K562 (cell line): Measurements from ENCODE around the gene ETV4. TPM values are rescaled to one million over a fixed set of nuclear protein-coding genes. Genes with fewer than 3 reads are reported as not detected.

ENCODE experiments used
- E2F6 ChIP-seq, 2 experiments: IDR thresholded peaks; 2 replicates each; pipeline ENCODE4 v1.6.1; 2011; ENCODE audit warnings: borderline replicate concordance in 1 of 2, control low read depth in 1 of 2, low read depth in 1 of 2, low read length in 1 of 2, mild to moderate bottlenecking in 1 of 2, mixed read lengths in 1 of 2, moderate library complexity in 1 of 2; ENCODE audit not compliant: insufficient read depth in 1 of 2, insufficient read length in 1 of 2, poor library complexity in 1 of 2, severe bottlenecking in 1 of 2; ENCODE audit errors: extremely low read depth in 1 of 2
- FOSL1 ChIP-seq: fragments of 200-800 bp; sonication (Bioruptor generic); conservative IDR thresholded peaks from 2 replicates; pipeline ENCODE4 v1.6.1; 2016; ENCODE audit warnings: missing genetic modification characterization, missing compliant biosample characterization
- KAT8 ChIP-seq: fragments of 450-650 bp; IDR thresholded peaks from 2 replicates; pipeline ENCODE4 v1.6.1; 2016; ENCODE audit warnings: low read depth, mild to moderate bottlenecking
- KLF1 ChIP-seq: fragments of 450-650 bp; IDR thresholded peaks from 2 replicates; pipeline ENCODE4 v1.6.1; 2016; ENCODE audit warnings: missing genetic modification characterization, missing compliant biosample characterization
- POLR2AphosphoS5 ChIP-seq: IDR thresholded peaks from 2 replicates; pipeline ENCODE4 v1.6.1; 2011; ENCODE audit warnings: mild to moderate bottlenecking, low read depth, low read length, moderate library complexity; ENCODE audit not compliant: control insufficient read depth, insufficient read depth
- RBBP5 ChIP-seq: fragments of 200-600 bp; sonication (generic); IDR thresholded peaks from 2 replicates; pipeline ENCODE4 v1.6.1; 2012; ENCODE audit warnings: borderline replicate concordance, mild to moderate bottlenecking, low read length, control low read depth, inconsistent platforms; ENCODE audit not compliant: insufficient read depth, poor library complexity, severe bottlenecking
- SREBF1 ChIP-seq: fragments of 150-350 bp; IDR thresholded peaks from 2 replicates; pipeline ENCODE4 v1.6.1; 2014; ENCODE audit warnings: antibody characterized with exemption, low read depth, low read length, borderline replicate concordance
- TEAD1 ChIP-seq, 2 experiments: fragments of 450-650 bp in 1 of 2; sonication (generic) in 1 of 2; formaldehyde crosslinking; IDR thresholded peaks; 2 replicates each; pipeline versions ENCODE4 v1.4.0 to v1.8.0; 2020 to 2022; ENCODE audit warnings: mild to moderate bottlenecking in 2 of 2, missing genetic modification reagents in 1 of 2
- ZKSCAN3 ChIP-seq: fragments of 250-450 bp; sonication (Bioruptor Pico); IDR thresholded peaks from 2 replicates; pipeline ENCODE4 v1.4.0; 2020
- ZNF263 ChIP-seq: sonication (generic); formaldehyde crosslinking; IDR thresholded peaks from 2 replicates; pipeline ENCODE4 v1.8.0; 2022; ENCODE audit warnings: mild to moderate bottlenecking, missing genetic modification reagents, borderline replicate concordance
- polyA plus RNA-seq, 8 experiments: library from polyadenylated mRNA; depleted of rRNA in 4 of 8; stranded (reverse) in 5 of 8; unstranded in 3 of 8; fragments of >200 nt; fragmentation: Nextera tagmentation in 2 of 8; fragmentation: Illumina TruSeq in 1 of 8; extraction: Ambion mirVana in 2 of 8; extraction: Trizol in 1 of 8; gene quantifications; 2 replicates each; pipeline versions ENCODE4 v1.2.1 to v1.2.3, GENCODE V29; 2011 to 2014; ENCODE audit warnings: inconsistent platforms in 1 of 8, missing spikeins in 1 of 8
- total RNA-seq, 7 experiments: library from RNA; depleted of rRNA in 6 of 7; stranded (reverse); fragments of >200 nt in 6 of 7; fragmentation: Illumina TruSeq in 2 of 7; extraction: Trizol in 2 of 7; gene quantifications; 2 replicates each; pipeline versions ENCODE4 v1.2.1 to v1.2.3, GENCODE V29; 2011 to 2021; ENCODE audit warnings: low replicate concordance in 1 of 7
- TF ChIP-seq, protein P1 (sequence below): fragments of 450-650 bp; IDR thresholded peaks from 2 replicates; pipeline ENCODE4 v1.6.1; 2016; ENCODE audit warnings: mild to moderate bottlenecking, moderate library complexity

The ETV4 gene
- total and polyA plus RNA-seq, 9 of the 15 experiments (the other 6 are each of a cell fraction or from before 2014, with no cell fraction given): 5.5 to 66.3 (median 28.2) TPM

- TF ChIP-seq, protein P1, sequence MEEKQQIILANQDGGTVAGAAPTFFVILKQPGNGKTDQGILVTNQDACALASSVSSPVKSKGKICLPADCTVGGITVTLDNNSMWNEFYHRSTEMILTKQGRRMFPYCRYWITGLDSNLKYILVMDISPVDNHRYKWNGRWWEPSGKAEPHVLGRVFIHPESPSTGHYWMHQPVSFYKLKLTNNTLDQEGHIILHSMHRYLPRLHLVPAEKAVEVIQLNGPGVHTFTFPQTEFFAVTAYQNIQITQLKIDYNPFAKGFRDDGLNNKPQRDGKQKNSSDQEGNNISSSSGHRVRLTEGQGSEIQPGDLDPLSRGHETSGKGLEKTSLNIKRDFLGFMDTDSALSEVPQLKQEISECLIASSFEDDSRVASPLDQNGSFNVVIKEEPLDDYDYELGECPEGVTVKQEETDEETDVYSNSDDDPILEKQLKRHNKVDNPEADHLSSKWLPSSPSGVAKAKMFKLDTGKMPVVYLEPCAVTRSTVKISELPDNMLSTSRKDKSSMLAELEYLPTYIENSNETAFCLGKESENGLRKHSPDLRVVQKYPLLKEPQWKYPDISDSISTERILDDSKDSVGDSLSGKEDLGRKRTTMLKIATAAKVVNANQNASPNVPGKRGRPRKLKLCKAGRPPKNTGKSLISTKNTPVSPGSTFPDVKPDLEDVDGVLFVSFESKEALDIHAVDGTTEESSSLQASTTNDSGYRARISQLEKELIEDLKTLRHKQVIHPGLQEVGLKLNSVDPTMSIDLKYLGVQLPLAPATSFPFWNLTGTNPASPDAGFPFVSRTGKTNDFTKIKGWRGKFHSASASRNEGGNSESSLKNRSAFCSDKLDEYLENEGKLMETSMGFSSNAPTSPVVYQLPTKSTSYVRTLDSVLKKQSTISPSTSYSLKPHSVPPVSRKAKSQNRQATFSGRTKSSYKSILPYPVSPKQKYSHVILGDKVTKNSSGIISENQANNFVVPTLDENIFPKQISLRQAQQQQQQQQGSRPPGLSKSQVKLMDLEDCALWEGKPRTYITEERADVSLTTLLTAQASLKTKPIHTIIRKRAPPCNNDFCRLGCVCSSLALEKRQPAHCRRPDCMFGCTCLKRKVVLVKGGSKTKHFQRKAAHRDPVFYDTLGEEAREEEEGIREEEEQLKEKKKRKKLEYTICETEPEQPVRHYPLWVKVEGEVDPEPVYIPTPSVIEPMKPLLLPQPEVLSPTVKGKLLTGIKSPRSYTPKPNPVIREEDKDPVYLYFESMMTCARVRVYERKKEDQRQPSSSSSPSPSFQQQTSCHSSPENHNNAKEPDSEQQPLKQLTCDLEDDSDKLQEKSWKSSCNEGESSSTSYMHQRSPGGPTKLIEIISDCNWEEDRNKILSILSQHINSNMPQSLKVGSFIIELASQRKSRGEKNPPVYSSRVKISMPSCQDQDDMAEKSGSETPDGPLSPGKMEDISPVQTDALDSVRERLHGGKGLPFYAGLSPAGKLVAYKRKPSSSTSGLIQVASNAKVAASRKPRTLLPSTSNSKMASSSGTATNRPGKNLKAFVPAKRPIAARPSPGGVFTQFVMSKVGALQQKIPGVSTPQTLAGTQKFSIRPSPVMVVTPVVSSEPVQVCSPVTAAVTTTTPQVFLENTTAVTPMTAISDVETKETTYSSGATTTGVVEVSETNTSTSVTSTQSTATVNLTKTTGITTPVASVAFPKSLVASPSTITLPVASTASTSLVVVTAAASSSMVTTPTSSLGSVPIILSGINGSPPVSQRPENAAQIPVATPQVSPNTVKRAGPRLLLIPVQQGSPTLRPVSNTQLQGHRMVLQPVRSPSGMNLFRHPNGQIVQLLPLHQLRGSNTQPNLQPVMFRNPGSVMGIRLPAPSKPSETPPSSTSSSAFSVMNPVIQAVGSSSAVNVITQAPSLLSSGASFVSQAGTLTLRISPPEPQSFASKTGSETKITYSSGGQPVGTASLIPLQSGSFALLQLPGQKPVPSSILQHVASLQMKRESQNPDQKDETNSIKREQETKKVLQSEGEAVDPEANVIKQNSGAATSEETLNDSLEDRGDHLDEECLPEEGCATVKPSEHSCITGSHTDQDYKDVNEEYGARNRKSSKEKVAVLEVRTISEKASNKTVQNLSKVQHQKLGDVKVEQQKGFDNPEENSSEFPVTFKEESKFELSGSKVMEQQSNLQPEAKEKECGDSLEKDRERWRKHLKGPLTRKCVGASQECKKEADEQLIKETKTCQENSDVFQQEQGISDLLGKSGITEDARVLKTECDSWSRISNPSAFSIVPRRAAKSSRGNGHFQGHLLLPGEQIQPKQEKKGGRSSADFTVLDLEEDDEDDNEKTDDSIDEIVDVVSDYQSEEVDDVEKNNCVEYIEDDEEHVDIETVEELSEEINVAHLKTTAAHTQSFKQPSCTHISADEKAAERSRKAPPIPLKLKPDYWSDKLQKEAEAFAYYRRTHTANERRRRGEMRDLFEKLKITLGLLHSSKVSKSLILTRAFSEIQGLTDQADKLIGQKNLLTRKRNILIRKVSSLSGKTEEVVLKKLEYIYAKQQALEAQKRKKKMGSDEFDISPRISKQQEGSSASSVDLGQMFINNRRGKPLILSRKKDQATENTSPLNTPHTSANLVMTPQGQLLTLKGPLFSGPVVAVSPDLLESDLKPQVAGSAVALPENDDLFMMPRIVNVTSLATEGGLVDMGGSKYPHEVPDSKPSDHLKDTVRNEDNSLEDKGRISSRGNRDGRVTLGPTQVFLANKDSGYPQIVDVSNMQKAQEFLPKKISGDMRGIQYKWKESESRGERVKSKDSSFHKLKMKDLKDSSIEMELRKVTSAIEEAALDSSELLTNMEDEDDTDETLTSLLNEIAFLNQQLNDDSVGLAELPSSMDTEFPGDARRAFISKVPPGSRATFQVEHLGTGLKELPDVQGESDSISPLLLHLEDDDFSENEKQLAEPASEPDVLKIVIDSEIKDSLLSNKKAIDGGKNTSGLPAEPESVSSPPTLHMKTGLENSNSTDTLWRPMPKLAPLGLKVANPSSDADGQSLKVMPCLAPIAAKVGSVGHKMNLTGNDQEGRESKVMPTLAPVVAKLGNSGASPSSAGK: peak; percentile 55; the same call in 1 of the 2 replicates
- no peak for TF ChIP-seq SREBF1
- TF ChIP-seq TEAD1 (CRISPR knock-in tag; IDR thresholded peaks at IDR 0.05): peak; percentile 14 to 62; a peak in 2 of 4 replicates
- peak; percentile 19 for TF ChIP-seq RBBP5
- peak; percentile 90 for TF ChIP-seq KAT8
- no peak for TF ChIP-seq ZKSCAN3 (CRISPR knock-in tag)
- TF ChIP-seq E2F6 (IDR thresholded peaks at IDR 0.05; ENCODE audit: borderline replicate concordance in 1 of 2, extremely low read depth in 1 of 2, insufficient read depth in 1 of 2, insufficient read length in 1 of 2, low read depth in 1 of 2, low read length in 1 of 2, poor library complexity in 1 of 2, severe bottlenecking in 1 of 2): peak in 1 of 2 experiments; percentile 43
- TF ChIP-seq POLR2AphosphoS5: 0 out of 2 replicates have a peak, but pooled peaks have one; percentile 40
- TF ChIP-seq ZNF263: peak; percentile 55; the same call in 1 of the 2 replicates
- TF ChIP-seq FOSL1 (tag): 0 out of 2 replicates have a peak, but pooled peaks have one; percentile 12
- no peak for TF ChIP-seq KLF1
These were observed 15.7 kb downstream of the ETV4 start (continued) for GRCh38 chr17:43530288-43531081.
